PC-9 (cell line): Measurements from ENCODE around the gene ARID5A. TPM values are rescaled to one million over a fixed set of nuclear protein-coding genes. Genes with fewer than 3 reads are reported as not detected.
A peak's percentile ranks its signal among the peaks of the same experiment; 100 is the strongest.

Experiments
- BruUV-seq: library from RNA; stranded (reverse); fragments of 400-500 nt; replicated peaks from 2 replicates; lab custom pipeline; 2021; lab: Mats Ljungman, UMichigan
- CTCF ChIA-PET: fragments of 300-600 bp; sonication (Branson Sonifier 250); formaldehyde crosslinking; loops from one replicate; lab custom pipeline; 2022; ENCODE audit warnings: antibody characterized with exemption; lab: Charles Lee
- POLR2A ChIA-PET: fragments of 300-600 bp; sonication (Branson Sonifier 250); formaldehyde crosslinking; loops from one replicate; lab custom pipeline; 2022; ENCODE audit warnings: antibody characterized with exemption; ENCODE audit not compliant: unreplicated experiment; lab: Charles Lee
- DNase-seq, 2 experiments: peaks; one replicate each; pipeline versions ENCODE4 v3.0.0 to v3.0.0-alpha.2; 2015 to 2022; ENCODE audit warnings: mixed read lengths in 1 of 2
- H2AFZ ChIP-seq: fragments of 200-600 bp; sonication (generic); 2 replicates; pipeline ENCODE4 v1.8.1; 2017; ENCODE audit warnings: antibody characterized with exemption
- H3F3A ChIP-seq: fragments of 200-600 bp; sonication (generic); 2 replicates; pipeline ENCODE4 v1.8.1; 2017; ENCODE audit warnings: antibody characterized with exemption, mild to moderate bottlenecking, low read depth; ENCODE audit not compliant: insufficient read depth
- H3K27ac ChIP-seq: fragments of 200-600 bp; sonication (generic); 2 replicates; pipeline ENCODE4 v1.6.1; 2016; ENCODE audit warnings: mixed run types
- H3K27me3 ChIP-seq: fragments of 200-600 bp; sonication (generic); 2 replicates; pipeline ENCODE4 v1.6.1; 2016; ENCODE audit warnings: low read depth, mixed run types; ENCODE audit not compliant: insufficient read depth
- H3K36me3 ChIP-seq: fragments of 200-600 bp; sonication (generic); 2 replicates; pipeline ENCODE4 v1.6.1; 2016; ENCODE audit warnings: low read depth, mixed run types
- H3K4me1 ChIP-seq: fragments of 200-600 bp; sonication (generic); replicated peaks from 2 replicates; pipeline ENCODE4 v1.6.1; 2016; ENCODE audit warnings: mixed run types; ENCODE audit not compliant: insufficient read depth
- H3K4me2 ChIP-seq: fragments of 200-600 bp; sonication (generic); 2 replicates; pipeline ENCODE4 v1.6.1; 2017; ENCODE audit warnings: mixed run types
- H3K4me3 ChIP-seq: fragments of 200-600 bp; sonication (generic); 2 replicates; pipeline ENCODE4 v1.6.1; 2016; ENCODE audit warnings: mixed run types
- H3K79me2 ChIP-seq: fragments of 200-600 bp; sonication (generic); 2 replicates; pipeline ENCODE4 v1.6.1; 2017; ENCODE audit warnings: low read depth, mixed run types
- H3K9me2 ChIP-seq: fragments of 200-600 bp; sonication (generic); 2 replicates; pipeline ENCODE4 v1.8.1; 2017; ENCODE audit warnings: mild to moderate bottlenecking; ENCODE audit not compliant: insufficient read depth
- H3K9me3 ChIP-seq: fragments of 200-600 bp; sonication (generic); 2 replicates; pipeline ENCODE4 v1.8.1; 2016; ENCODE audit warnings: low read depth; ENCODE audit not compliant: insufficient read depth
- H4K20me1 ChIP-seq: fragments of 200-600 bp; sonication (generic); 2 replicates; pipeline ENCODE4 v1.8.1; 2017; ENCODE audit not compliant: insufficient read depth
- CTCF ChIP-seq: fragments of 200-600 bp; sonication (generic); conservative IDR thresholded peaks from 2 replicates; pipeline ENCODE4 v1.6.1; 2017; ENCODE audit warnings: mixed run types, antibody characterized with exemption, mild to moderate bottlenecking, moderate library complexity
- EZH2 ChIP-seq: fragments of 200-600 bp; sonication (generic); IDR thresholded peaks from 2 replicates; pipeline ENCODE4 v1.8.0; 2017; ENCODE audit warnings: antibody characterized with exemption, low read depth
- intact Hi-C: fragments of 100-400 bp; cut with micrococcal nuclease; formaldehyde crosslinking; loops from one replicate; pipeline ENCODE4 v1.10.0; 2022; ENCODE audit not compliant: unreplicated experiment
- total RNA-seq: library from RNA; stranded (reverse); gene quantifications from 2 replicates; pipeline ENCODE4 v1.2.3, GENCODE V29; 2021

The ARID5A gene
- total RNA-seq, 1 experiment from 2014 or later, result 6.0 TPM

GRCh38 chr2:96578731-96579130 is 42.2 kb downstream of the ARID5A start:
- ChIA-PET CTCF (no interaction called here), POLR2A (no interaction called here)
- no peaks in the 10 kb centered on the region for H3K79me2 ChIP-seq
- H3K27ac ChIP-seq, result no peak overlapping the region
- no peaks in the 10 kb centered on the region for H3K9me3 ChIP-seq
- H3K27me3 ChIP-seq, result no peaks in the 10 kb centered on the region
- DNase-seq, result no peak
- no peak for TF ChIP-seq CTCF
- no peaks in the 10 kb centered on the region for H3K36me3 ChIP-seq
- H2AFZ ChIP-seq, result no peak overlapping the region
- no peaks in the 10 kb centered on the region for H4K20me1 ChIP-seq
- H3K4me3 ChIP-seq, result no peak overlapping the region
- no peak overlapping the region for H3K4me2 ChIP-seq
- intact Hi-C loops, result no loop called here
- H3K4me1 ChIP-seq, result no peaks in the 10 kb centered on the region
- BruUV-seq, result no TSS peak
- peaks cover 5% of the 10 kb centered on the region; the same call in 1 of the 2 replicates for H3F3A ChIP-seq
- no peaks in the 10 kb centered on the region for H3K9me2 ChIP-seq

DNA sequence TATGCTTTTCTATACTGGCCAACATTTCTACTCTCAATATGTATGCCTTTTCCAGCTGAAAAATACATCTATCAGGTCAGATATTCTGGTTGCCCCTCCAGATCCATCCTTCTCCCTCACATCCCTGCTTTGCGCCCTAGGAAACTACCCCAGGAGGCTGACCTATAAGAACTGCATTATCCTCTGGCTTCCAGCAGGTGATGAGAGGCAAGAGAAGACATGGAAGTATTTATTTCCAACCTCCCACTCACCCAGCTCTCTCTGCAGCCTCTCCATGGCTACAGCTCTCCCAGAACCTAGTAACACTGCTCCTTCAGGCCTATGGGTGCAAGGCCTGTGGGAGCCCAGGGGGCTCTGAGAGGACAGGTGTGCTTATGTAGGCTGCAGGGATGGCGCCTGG is 42.9 kb downstream of the ARID5A start:
- Histone ChIP-seq H3F3A (peaks cover 6% of the 10 kb centered on the region; the same call in 1 of the 2 replicates), H3K27ac (no peak overlapping the region), H2AFZ (no peak overlapping the region), H3K27me3 (no peaks in the 10 kb centered on the region), H3K36me3 (no peaks in the 10 kb centered on the region), H3K4me3 (no peak overlapping the region), H3K9me3 (no peaks in the 10 kb centered on the region), H3K4me1 (no peaks in the 10 kb centered on the region), H3K4me2 (no peak overlapping the region), H3K9me2 (no peaks in the 10 kb centered on the region), H3K79me2 (no peaks in the 10 kb centered on the region), H4K20me1 (no peaks in the 10 kb centered on the region)
- TF ChIP-seq CTCF, result 0 out of 2 replicates have a peak, but pooled peaks have one; percentile 21
- no peak for TF ChIP-seq EZH2
- intact Hi-C loops, result no loop called here
- ChIA-PET CTCF (no interaction called here), POLR2A (no interaction called here)
- no peak for DNase-seq
- no TSS peak for BruUV-seq

- H3K79me2 ChIP-seq, result no peaks in the 10 kb centered on the region
- CTCF ChIA-PET, result no interaction called here
- H3K9me2 ChIP-seq, result no peaks in the 10 kb centered on the region
- H2AFZ ChIP-seq, result no peak overlapping the region
- no peak for DNase-seq
- POLR2A ChIA-PET, result interaction anchor here (0.6 kb wide), 1 partner anchor 39 kb away, joined by 5 read pairs; no protein-coding TSS in a partner anchor
- H4K20me1 ChIP-seq, result no peaks in the 10 kb centered on the region
- no peaks in the 10 kb centered on the region for H3K4me1 ChIP-seq
- intact Hi-C loops, result no loop called here
- no peaks in the 10 kb centered on the region for H3K9me3 ChIP-seq
- no peak overlapping the region for H3K4me3 ChIP-seq
- no peaks in the 10 kb centered on the region for H3K27me3 ChIP-seq
- H3K4me2 ChIP-seq, result no peak overlapping the region
- TF ChIP-seq CTCF (no peak), EZH2 (no peak)
- peaks cover 6% of the 10 kb centered on the region; the same call in 1 of the 2 replicates for H3F3A ChIP-seq
- BruUV-seq, result no TSS peak
- no peaks in the 10 kb centered on the region for H3K36me3 ChIP-seq
- no peak overlapping the region for H3K27ac ChIP-seq
Observed at GRCh38 chr2:96580771-96581170, 44.2 kb downstream of the ARID5A start.
